Coronary artery (tissue), 2 donors: ENCODE results near the gene DIAPH3.

Experiments
- DNase-seq: peaks from one replicate; pipeline ENCODE4 v3.0.0-alpha.2; 2017; ENCODE audit warnings: low spot score
- H3K27ac ChIP-seq, 2 donors: fragments of 200-600 bp; sonication (generic); one replicate each; pipeline ENCODE4 v1.5.1; 2016 to 2019
- H3K4me3 ChIP-seq: fragments of 200-600 bp; sonication (generic); 2 replicates; pipeline ENCODE4 v1.5.1; 2016; ENCODE audit warnings: mild to moderate bottlenecking, moderate library complexity
- TF ChIP-seq, protein P1 (sequence below): fragments of 200-600 bp; sonication (generic); IDR thresholded peaks from one replicate; pipeline ENCODE4 v1.5.1; 2019; ENCODE audit warnings: antibody characterized with exemption

DIAPH3 gene

DNA sequence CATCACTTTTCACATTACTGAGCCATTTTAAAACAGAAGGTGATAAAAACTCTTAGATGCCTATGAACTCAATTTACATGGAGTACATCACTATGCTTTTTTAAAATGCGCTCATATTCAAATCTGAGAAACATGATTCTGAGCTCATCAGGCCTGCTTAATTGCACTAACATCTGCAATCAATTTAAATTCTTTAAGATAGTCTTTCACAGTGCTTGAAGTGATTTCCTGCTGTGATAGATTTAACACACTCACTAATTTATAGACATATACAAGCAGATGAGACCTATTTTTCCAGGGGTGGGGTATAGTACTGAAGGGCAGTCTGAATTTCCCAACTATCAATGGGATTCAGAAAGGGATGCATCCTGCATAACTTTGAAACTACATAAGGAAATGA is 82.9 kb downstream of the DIAPH3 start:
- H3K4me3 ChIP-seq: no peak overlapping the region
- H3K27ac ChIP-seq: no peak overlapping the region
- DNase-seq: no peak
- TF ChIP-seq, protein P1, sequence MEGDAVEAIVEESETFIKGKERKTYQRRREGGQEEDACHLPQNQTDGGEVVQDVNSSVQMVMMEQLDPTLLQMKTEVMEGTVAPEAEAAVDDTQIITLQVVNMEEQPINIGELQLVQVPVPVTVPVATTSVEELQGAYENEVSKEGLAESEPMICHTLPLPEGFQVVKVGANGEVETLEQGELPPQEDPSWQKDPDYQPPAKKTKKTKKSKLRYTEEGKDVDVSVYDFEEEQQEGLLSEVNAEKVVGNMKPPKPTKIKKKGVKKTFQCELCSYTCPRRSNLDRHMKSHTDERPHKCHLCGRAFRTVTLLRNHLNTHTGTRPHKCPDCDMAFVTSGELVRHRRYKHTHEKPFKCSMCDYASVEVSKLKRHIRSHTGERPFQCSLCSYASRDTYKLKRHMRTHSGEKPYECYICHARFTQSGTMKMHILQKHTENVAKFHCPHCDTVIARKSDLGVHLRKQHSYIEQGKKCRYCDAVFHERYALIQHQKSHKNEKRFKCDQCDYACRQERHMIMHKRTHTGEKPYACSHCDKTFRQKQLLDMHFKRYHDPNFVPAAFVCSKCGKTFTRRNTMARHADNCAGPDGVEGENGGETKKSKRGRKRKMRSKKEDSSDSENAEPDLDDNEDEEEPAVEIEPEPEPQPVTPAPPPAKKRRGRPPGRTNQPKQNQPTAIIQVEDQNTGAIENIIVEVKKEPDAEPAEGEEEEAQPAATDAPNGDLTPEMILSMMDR: no peak

DNA sequence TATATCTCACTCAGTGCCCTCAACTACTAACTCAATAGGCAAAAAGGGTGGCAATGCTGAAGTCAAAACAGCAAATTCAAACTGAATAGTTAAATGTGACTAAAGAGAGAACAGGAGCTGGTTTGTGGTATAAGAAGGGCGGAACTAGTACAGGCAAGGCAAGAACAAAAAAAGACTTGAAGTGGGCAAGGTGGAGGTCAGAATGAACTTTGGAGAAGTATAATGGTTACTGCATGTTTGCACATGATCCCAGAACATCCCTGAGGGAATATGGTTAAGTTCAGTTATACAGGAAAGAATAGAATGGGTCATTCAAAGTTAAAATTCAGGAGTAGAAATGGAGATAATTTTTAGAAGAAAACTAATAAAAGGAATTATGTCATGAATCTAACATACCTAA is 85.5 kb downstream of the DIAPH3 start:
- Histone ChIP-seq H3K27ac (no peak overlapping the region), H3K4me3 (no peak overlapping the region)
- DNase-seq: no peak
- TF ChIP-seq, protein P1: no peak

DNA sequence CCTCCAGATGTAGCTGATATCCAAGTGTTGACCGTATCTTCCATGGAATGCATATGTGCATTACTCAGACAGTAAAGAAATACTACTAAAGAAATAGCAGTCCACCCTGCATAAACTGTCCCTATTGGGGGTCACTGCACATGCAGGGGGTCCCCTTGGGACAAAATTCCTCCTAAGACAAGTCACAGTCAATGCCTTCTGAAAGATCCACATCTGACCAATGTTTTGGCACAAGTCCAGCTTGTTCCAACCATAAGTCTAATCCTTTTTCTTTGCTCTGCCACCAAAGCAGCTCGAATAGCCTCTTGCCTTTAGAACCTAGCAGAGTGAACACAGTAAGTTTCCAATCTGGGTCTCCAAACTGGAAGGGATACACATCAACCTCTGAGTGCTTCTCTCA is 87.9 kb downstream of the DIAPH3 start:
- H3K4me3 ChIP-seq: no peak overlapping the region
- no peak for DNase-seq
- H3K27ac ChIP-seq: no peak overlapping the region
- TF ChIP-seq, protein P1: no peak

DNA sequence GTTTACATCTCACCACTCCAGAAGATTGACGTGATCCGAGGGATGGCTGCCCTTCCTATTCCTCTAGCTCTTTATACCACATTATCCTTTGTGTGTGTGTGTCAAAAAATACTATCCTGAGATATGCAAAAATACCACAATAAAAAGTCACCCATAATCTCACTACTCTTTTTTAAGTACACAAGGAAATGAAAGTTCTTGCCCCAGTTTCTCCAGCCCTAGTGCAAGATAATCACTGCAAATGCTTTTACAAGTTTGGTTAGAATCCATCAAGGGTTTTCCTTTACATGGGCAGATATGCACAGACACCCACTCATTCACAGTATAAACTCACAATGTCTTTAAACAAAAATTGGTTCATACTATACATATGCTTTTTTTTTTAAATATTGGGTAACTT is 89.3 kb downstream of the DIAPH3 start:
- DNase-seq: no peak
- no peak overlapping the region for H3K27ac ChIP-seq
- TF ChIP-seq, protein P1: no peak
- H3K4me3 ChIP-seq: no peak overlapping the region

DNA sequence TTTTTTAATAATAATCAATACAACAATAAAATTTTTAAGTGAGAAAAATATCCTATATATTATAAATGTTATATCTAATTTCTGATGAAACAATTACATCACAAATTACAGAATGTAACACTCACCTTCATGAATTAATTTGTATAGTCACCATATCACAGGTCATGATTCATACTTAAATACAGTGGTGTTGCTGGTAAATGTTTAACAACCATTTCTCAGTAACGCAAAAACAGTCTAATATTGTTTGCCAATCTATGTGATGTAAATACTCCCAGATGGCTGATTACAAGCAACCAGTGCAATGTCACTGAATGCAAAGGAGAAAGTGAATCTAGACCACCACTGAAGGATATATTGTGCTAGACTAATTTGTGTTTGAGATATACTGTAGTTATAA is 97.5 kb downstream of the DIAPH3 start:
- Histone ChIP-seq H3K4me3 (no peak overlapping the region), H3K27ac (no peak overlapping the region)
- no peak for DNase-seq
- TF ChIP-seq, protein P1: no peak

DNA sequence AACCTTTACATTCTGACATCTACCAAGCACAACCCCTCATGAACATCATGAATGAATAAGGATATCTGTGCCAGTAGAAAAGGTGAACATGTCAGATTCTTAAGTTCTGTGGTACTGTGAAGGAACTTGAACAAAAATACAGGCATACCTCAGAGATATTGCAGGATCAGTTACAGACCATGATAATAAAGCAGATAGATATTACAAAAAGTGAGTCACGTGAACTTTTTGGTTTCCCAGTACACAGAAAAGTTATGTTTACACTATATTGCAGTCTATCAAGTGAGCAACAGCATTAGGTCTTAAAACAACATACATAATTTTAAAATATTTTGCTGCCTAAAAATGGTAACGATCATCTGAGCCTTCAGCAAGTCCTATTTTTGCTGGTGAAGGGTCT is 101.2 kb downstream of the DIAPH3 start:
- Histone ChIP-seq H3K27ac (no peak overlapping the region), H3K4me3 (no peak overlapping the region)
- no peak for DNase-seq
- TF ChIP-seq, protein P1: no peak

DNA sequence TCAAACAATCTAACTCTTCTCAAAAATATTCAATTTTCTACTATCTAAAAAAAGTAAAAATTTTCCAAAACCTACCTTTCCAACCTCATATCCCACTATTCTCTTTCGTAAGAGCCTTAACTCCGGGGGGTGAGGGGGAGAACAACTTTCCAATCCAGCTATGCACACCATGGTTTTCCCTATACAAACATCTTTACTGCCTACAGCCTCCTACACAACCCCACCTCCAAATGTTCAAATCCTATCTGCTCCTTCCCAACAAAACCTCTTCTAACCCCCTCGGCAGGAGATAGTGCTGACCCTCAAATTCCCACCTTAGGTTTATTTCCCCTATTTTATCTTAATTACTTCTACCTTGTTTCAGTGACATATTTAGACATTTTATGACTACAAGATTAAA is 102.0 kb downstream of the DIAPH3 start:
- Histone ChIP-seq H3K4me3 (no peak overlapping the region), H3K27ac (no peak overlapping the region)
- no peak for DNase-seq
- TF ChIP-seq, protein P1: no peak
